Measurements from ENCODE around the gene UGT1A5. TPM values are rescaled to one million over a fixed set of nuclear protein-coding genes. Genes with fewer than 3 reads are reported as not detected.

The UGT1A5 gene
- total and polyA plus RNA-seq, 12 donors, result not detected

DNA sequence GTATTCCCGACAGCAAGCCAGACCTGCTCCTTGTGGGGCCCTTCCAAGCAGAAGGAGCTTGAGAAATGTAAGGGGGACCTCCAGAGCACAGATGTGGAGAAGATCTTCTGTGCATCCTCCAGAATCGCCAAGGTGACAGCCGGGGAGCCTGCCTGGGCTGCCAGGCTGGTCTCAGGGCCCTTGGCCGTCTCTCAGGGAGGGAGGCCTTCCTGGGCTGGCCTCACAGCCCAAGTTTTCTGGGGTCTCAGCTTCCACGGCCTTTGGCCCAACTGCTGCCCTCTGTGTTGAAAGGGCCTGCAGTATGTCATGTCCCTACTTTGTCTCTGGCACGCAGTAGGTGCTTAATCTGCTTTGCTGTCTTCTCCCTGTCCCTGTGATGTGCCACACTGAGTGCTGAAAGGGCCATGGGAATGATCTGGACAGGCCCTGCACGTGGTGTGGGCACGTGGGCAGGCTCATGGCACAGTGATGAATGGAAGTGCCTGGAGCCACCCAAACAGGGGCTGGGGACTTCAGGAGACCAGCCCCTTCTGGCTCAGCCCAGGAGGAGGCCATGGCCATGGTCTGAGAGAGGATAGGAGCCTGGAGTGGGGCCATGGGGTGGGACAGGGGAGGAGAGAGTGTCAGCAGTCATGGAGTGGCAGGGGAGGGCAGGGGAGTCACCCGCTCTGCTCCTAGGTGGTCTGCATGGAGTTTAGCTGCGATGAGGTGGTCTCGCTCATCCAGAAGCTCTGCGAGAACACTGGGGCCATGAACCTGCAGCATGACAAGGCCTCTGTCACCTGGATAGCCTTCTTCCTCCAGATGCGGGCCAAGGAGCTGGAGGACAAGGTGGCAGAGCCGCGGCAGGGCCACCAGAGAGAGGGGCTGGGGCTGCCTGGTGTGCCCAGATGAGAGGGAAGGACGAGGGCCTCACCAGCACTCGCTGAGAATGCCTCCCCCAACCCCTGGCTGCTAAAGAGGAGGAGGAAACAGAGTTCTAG lies 106.2 kb downstream of the UGT1A5 start:
- TF ChIP-seq, protein P1, sequence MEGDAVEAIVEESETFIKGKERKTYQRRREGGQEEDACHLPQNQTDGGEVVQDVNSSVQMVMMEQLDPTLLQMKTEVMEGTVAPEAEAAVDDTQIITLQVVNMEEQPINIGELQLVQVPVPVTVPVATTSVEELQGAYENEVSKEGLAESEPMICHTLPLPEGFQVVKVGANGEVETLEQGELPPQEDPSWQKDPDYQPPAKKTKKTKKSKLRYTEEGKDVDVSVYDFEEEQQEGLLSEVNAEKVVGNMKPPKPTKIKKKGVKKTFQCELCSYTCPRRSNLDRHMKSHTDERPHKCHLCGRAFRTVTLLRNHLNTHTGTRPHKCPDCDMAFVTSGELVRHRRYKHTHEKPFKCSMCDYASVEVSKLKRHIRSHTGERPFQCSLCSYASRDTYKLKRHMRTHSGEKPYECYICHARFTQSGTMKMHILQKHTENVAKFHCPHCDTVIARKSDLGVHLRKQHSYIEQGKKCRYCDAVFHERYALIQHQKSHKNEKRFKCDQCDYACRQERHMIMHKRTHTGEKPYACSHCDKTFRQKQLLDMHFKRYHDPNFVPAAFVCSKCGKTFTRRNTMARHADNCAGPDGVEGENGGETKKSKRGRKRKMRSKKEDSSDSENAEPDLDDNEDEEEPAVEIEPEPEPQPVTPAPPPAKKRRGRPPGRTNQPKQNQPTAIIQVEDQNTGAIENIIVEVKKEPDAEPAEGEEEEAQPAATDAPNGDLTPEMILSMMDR (IDR thresholded peaks at IDR 0.05), result no peak
- Histone ChIP-seq H3K27me3 (peaks cover 0 to 34% (median 0%) of the 10 kb centered on the region in 7 donors), H3K9me3 (peaks cover 0 to 9% (median 0%) of the 10 kb centered on the region in 11 donors), H3K4me1 (no peaks in the 10 kb centered on the region), H3K4me3 (no peak overlapping the region), H3K36me3 (no peaks in the 10 kb centered on the region), H3K27ac (no peak overlapping the region)
- 76 to 81% methylated on average over 17 of the region's 17 CpGs for WGBS, 2 donors
- DNase-seq (no peak), ATAC-seq (no peak)
- intact Hi-C loops (cut with DNase I), result no loop called here

DNA sequence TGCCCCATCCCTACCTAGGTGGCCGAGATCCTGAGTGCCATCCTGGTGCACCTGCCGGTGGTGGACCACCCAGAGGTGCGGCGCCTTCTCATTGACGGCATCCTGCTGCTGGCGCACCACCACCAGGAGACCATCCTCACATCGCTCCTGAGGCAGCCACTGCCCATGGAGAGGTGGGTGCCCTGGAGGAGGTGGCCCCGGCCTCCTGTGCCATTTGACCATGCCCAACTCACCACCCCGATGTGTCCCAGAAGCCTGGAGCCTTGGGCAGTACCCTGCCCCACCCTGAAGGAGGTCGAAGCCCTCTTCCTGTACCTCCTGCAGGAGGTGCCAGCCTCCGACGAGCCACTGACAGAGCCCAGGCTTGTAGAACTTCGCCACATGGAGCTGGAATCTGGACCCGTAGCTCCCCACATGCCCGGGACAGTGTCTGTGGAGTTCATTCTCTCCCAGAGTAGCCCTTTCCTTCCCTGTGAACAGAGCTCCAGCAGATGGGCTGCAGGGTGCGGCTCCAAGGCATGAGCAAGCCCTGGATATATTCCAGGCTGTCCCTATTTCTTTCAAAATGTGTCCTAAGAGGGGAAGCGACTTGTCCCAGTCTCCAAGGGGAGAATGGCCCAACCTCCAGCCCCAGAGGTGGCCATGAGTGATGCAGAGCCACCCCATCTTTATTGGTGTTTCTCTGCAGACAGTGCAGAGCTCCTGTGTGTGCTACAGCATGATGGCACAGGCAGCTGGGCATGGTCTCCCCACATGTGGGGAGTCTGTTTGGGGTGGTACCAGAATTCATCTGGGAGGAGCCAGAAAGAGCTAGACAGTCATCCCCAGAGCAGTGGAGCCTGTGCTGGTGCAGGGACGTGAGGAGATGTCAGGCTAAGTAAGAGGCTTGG lies 107.4 kb downstream of the UGT1A5 start:
- DNase-seq, result no peak
- TF ChIP-seq, protein P1 (IDR thresholded peaks at IDR 0.05), result no peak
- intact Hi-C loops (cut with DNase I), result no loop called here

DNA sequence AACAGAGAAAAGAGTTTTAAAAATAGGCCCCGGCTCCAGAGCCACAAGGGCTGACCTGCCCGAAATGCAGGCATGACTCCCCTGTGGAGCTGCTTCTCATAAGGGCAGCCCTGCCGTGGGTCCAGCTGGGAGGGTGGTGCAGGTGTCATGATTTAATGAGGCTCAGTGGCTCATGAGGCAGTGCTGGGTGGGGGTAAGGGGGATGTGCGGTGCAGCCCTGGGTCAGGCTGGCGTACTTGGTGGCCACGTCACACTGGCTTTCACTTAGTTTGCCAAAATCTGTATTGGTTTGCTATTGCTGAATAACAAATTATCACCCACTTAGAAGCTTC lies 108.0 kb downstream of the UGT1A5 start:
- WGBS, 2 donors, result 75% methylated on average over 6 of the region's 6 CpGs
- no peak for DNase-seq
- intact Hi-C loops (cut with DNase I), result no loop called here
- ATAC-seq, result no peak
- TF ChIP-seq, protein P1 (IDR thresholded peaks at IDR 0.05), result no peak
- Histone ChIP-seq H3K4me3 (no peak overlapping the region), H3K27ac (no peak overlapping the region), H3K9me3 (peaks cover 0 to 9% (median 0%) of the 10 kb centered on the region in 11 donors), H3K27me3 (peaks cover 0 to 25% (median 0%) of the 10 kb centered on the region in 7 donors), H3K36me3 (no peaks in the 10 kb centered on the region), H3K4me1 (no peaks in the 10 kb centered on the region)

More for the DNA sequence above, 107.4 kb downstream of the UGT1A5 start:
- Histone ChIP-seq H3K4me1 (no peaks in the 10 kb centered on the region), H3K9me3 (peaks cover 0 to 9% (median 0%) of the 10 kb centered on the region in 11 donors), H3K4me3 (no peak overlapping the region), H3K27ac (no peak overlapping the region), H3K27me3 (peaks cover 0 to 26% (median 0%) of the 10 kb centered on the region in 7 donors), H3K36me3 (no peaks in the 10 kb centered on the region)
- 78 to 83% methylated on average over 18 of the region's 18 CpGs for WGBS, 2 donors
- no peak for ATAC-seq

DNA sequence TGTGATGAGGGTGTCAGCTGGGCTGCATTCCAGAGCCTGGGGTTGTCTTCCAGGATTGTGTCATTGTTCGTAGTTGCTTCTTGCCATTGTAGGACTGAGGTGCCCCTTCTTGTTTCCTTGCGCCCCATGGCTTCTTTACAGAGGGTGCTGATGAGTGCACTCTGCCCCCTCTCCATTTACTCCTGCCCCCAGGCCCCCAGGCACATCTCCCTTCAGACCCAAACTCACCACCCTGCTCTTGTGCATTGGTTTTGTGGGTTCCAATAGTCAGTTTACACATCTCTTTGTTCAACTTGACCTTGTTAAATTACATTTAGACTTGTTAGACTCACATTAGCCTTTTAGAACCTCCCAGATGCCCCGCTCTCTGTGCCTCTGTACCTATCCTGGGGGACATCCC lies 108.5 kb downstream of the UGT1A5 start:
- peaks cover 0 to 7% (median 0%) of the 10 kb centered on the region in 11 donors for H3K9me3 ChIP-seq
- H3K4me3 ChIP-seq, result no peak overlapping the region
- ATAC-seq (no peak), DNase-seq (no peak)
- TF ChIP-seq, protein P1 (IDR thresholded peaks at IDR 0.05), result no peak
- 86 to 90% methylated on average over 3 of the region's 3 CpGs for WGBS, 2 donors
- H3K27me3 ChIP-seq, result peaks cover 0 to 25% (median 0%) of the 10 kb centered on the region in 7 donors
- H3K36me3 ChIP-seq, result no peaks in the 10 kb centered on the region
- intact Hi-C loops (cut with DNase I), result no loop called here
- H3K4me1 ChIP-seq, result no peaks in the 10 kb centered on the region
- H3K27ac ChIP-seq, result no peak overlapping the region
